KMS-11 (cell line): ENCODE data around the gene PDZRN4.

Source experiments
- H2AFZ ChIP-seq: fragments of 200-600 bp; sonication (generic); 2 replicates; pipeline ENCODE4 v1.6.1; 2016; ENCODE audit warnings: antibody characterized with exemption, mixed run types, low read depth
- H3K27ac ChIP-seq: fragments of 200-600 bp; sonication (generic); 2 replicates; pipeline ENCODE4 v1.6.1; 2016; ENCODE audit warnings: mild to moderate bottlenecking, mixed run types
- H3K27me3 ChIP-seq: fragments of 200-600 bp; sonication (generic); 2 replicates; pipeline ENCODE4 v1.6.1; 2017; ENCODE audit warnings: mild to moderate bottlenecking, low read depth, mixed run types, moderate library complexity; ENCODE audit not compliant: insufficient read depth
- H3K36me3 ChIP-seq: fragments of 200-600 bp; sonication (generic); 2 replicates; pipeline ENCODE4 v1.6.1; 2017; ENCODE audit warnings: mild to moderate bottlenecking, mixed run types; ENCODE audit not compliant: insufficient read depth
- H3K4me1 ChIP-seq: fragments of 200-600 bp; sonication (generic); 2 replicates; pipeline ENCODE4 v1.6.1; 2016; ENCODE audit warnings: mild to moderate bottlenecking, low read depth, mixed run types; ENCODE audit not compliant: poor library complexity, severe bottlenecking
- H3K4me2 ChIP-seq: fragments of 200-600 bp; sonication (generic); 2 replicates; pipeline ENCODE4 v1.7.0; 2016; ENCODE audit warnings: mild to moderate bottlenecking, mixed run types
- H3K4me3 ChIP-seq: fragments of 200-600 bp; sonication (generic); IDR thresholded peaks from 2 replicates; pipeline ENCODE4 v1.6.1; 2017; ENCODE audit warnings: low read depth, low read length, mixed read lengths; ENCODE audit not compliant: insufficient read depth
- H3K79me2 ChIP-seq: fragments of 200-600 bp; sonication (generic); 2 replicates; pipeline ENCODE4 v1.6.1; 2016; ENCODE audit warnings: low read depth, mixed run types; ENCODE audit not compliant: insufficient read depth
- H3K9ac ChIP-seq: fragments of 200-600 bp; sonication (generic); 2 replicates; pipeline ENCODE4 v1.6.1; 2016; ENCODE audit warnings: mild to moderate bottlenecking, mixed run types
- H4K20me1 ChIP-seq: fragments of 200-600 bp; sonication (generic); 2 replicates; pipeline ENCODE4 v1.6.1; 2016; ENCODE audit warnings: mild to moderate bottlenecking, mixed run types; ENCODE audit not compliant: insufficient read depth
- TF ChIP-seq, protein P1 (sequence below): fragments of 200-600 bp; sonication (generic); conservative IDR thresholded peaks from 2 replicates; pipeline ENCODE4 v1.6.1; 2017; ENCODE audit warnings: low read depth, mild to moderate bottlenecking, antibody characterized with exemption, low read length, moderate library complexity, mixed read lengths

Gene PDZRN4

DNA sequence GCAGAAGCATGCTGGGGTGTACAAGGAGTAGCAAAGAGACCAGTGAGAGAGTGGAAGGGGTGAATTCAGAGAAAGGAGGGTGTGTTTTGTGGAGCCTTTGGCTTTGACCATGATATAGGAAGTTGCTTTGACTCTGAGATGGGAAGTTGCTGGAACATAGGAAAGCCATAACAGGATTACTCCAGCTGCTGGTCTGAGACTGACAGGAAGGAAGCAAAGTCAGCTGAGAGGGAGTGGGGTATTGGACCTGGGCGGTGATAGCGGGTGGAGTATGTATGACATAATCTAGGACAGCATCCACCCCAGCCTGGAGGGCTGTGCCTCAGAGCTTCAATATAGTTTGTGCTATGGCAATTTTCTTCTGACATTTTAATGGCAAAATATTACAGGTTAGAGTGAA is 324.4 kb downstream of the PDZRN4 start:
- Histone ChIP-seq H3K27me3 (no peaks in the 10 kb centered on the region), H3K4me2 (no peak overlapping the region)
- TF ChIP-seq, protein P1, sequence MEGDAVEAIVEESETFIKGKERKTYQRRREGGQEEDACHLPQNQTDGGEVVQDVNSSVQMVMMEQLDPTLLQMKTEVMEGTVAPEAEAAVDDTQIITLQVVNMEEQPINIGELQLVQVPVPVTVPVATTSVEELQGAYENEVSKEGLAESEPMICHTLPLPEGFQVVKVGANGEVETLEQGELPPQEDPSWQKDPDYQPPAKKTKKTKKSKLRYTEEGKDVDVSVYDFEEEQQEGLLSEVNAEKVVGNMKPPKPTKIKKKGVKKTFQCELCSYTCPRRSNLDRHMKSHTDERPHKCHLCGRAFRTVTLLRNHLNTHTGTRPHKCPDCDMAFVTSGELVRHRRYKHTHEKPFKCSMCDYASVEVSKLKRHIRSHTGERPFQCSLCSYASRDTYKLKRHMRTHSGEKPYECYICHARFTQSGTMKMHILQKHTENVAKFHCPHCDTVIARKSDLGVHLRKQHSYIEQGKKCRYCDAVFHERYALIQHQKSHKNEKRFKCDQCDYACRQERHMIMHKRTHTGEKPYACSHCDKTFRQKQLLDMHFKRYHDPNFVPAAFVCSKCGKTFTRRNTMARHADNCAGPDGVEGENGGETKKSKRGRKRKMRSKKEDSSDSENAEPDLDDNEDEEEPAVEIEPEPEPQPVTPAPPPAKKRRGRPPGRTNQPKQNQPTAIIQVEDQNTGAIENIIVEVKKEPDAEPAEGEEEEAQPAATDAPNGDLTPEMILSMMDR: no peak

DNA sequence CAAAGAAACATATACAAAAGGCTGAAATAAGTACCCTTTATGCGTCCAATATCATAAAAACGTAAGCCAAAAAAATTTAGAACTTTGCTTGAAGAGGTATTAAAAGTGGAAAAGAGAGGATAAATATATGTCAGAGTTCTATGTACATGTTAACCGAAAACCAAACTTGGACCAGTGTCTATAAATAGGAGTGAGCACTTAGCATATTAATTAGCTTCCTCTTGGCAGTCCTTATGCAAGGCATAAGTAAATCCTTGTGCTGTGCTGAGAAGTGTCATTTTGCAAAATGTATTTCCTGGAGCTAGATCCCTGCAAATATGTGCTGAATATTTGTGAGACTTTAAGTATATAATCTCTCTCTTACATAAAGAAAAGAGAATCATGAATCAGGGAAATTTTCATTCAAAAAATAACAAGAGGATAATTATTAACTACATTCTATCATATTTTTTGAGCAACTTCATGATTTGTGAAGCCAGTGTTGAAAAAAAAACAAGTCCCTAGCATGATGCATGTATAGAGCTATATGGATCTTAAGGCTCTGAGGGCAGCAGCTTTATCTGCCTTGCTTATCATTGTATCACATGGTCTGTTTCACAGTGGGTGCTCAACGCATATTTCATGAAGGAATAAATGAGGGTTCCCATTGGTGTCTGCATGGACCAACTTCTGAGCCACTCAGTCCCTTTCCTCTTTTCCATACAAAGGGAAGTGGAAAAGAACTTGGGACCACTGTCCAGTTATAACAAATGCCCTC is 326.1 kb downstream of the PDZRN4 start:
- no peak overlapping the region for H2AFZ ChIP-seq
- H3K36me3 ChIP-seq: no peaks in the 10 kb centered on the region
- H3K4me2 ChIP-seq: no peak overlapping the region
- H3K9ac ChIP-seq: no peak overlapping the region
- TF ChIP-seq, protein P1: no peak
- H3K27me3 ChIP-seq: no peaks in the 10 kb centered on the region
- no peak overlapping the region for H3K4me3 ChIP-seq
- H4K20me1 ChIP-seq: no peaks in the 10 kb centered on the region
- H3K4me1 ChIP-seq: no peaks in the 10 kb centered on the region
- H3K79me2 ChIP-seq: no peaks in the 10 kb centered on the region
- no peak overlapping the region for H3K27ac ChIP-seq

More for the DNA sequence above, 324.4 kb downstream of the PDZRN4 start:
- H4K20me1 ChIP-seq: no peaks in the 10 kb centered on the region
- no peaks in the 10 kb centered on the region for H3K79me2 ChIP-seq
- H3K27ac ChIP-seq: no peak overlapping the region
- H3K4me1 ChIP-seq: no peaks in the 10 kb centered on the region
- H2AFZ ChIP-seq: no peak overlapping the region
- no peak overlapping the region for H3K9ac ChIP-seq
- no peaks in the 10 kb centered on the region for H3K36me3 ChIP-seq
- no peak overlapping the region for H3K4me3 ChIP-seq

DNA sequence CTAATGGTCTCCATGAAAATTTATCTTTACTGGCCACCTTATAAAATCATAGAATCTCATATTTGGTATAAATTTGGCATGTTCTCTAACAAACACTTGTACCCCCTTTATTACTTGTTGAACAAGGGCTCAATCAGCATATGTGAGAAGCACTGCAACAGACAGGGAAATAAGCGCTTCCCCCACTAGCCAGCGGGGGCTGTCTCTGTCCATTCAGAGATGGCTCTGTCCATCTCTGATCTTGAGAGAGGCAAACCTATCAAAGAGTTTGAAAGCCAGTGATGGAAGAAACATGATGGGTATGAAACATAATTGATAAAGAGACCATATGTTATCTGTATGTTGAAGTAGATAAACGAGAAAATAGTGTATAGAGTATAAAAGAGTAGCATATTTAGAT is 326.8 kb downstream of the PDZRN4 start:
- Histone ChIP-seq H3K27me3 (no peaks in the 10 kb centered on the region), H3K4me2 (no peak overlapping the region), H3K27ac (no peak overlapping the region), H3K9ac (no peak overlapping the region), H3K79me2 (no peaks in the 10 kb centered on the region), H3K4me1 (no peaks in the 10 kb centered on the region), H3K36me3 (no peaks in the 10 kb centered on the region), H3K4me3 (no peak overlapping the region), H4K20me1 (no peaks in the 10 kb centered on the region), H2AFZ (no peak overlapping the region)
- TF ChIP-seq, protein P1: no peak

DNA sequence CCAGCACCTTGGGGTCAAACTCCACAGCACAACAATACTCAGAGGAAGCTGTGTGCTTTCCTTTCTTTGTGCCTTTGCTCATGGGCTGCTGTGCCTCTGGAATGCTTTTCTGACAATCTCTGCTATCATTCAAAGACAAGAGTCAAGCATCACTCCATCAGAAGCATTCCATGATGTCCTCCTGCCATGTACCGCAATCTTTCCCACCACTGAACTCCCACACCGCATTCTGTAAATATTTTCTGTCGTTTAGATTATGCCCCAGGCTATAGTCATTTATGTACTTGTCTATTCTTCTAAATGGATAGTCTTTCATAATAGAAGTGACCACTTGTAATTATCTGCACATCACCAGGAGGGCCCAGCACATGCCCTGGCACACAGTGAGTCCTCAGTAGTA is 327.8 kb downstream of the PDZRN4 start:
- no peaks in the 10 kb centered on the region for H3K36me3 ChIP-seq
- H3K27ac ChIP-seq: no peak overlapping the region
- no peaks in the 10 kb centered on the region for H3K4me1 ChIP-seq
- no peak overlapping the region for H2AFZ ChIP-seq
- H3K4me3 ChIP-seq: no peak overlapping the region
- H3K9ac ChIP-seq: no peak overlapping the region
- no peaks in the 10 kb centered on the region for H3K27me3 ChIP-seq
- TF ChIP-seq, protein P1: no peak
- H3K4me2 ChIP-seq: no peak overlapping the region
- no peaks in the 10 kb centered on the region for H3K79me2 ChIP-seq
- no peaks in the 10 kb centered on the region for H4K20me1 ChIP-seq
